Left renal pelvis (tissue), 4 donors: Measurements from ENCODE around the gene TCEA3. TPM values are rescaled to one million over a fixed set of nuclear protein-coding genes. Genes with fewer than 3 reads are reported as not detected.

Experiments
- DNase-seq, 4 donors: peaks; one replicate each; pipeline ENCODE4 v3.0.0-alpha.2; 2013; ENCODE audit warnings: low read depth in 4 of 4, low spot score in 3 of 4
- polyA plus RNA-seq, 4 donors: library from polyadenylated mRNA; unstranded; fragments of 120-200 nt; gene quantifications; one replicate each; pipeline ENCODE4 v1.2.1, GENCODE V29; 2013; ENCODE audit not compliant: insufficient read length in 4 of 4

Gene TCEA3
- polyA plus RNA-seq, 4 donors: 11.2 to 55.1 (median 38.5) TPM

DNA sequence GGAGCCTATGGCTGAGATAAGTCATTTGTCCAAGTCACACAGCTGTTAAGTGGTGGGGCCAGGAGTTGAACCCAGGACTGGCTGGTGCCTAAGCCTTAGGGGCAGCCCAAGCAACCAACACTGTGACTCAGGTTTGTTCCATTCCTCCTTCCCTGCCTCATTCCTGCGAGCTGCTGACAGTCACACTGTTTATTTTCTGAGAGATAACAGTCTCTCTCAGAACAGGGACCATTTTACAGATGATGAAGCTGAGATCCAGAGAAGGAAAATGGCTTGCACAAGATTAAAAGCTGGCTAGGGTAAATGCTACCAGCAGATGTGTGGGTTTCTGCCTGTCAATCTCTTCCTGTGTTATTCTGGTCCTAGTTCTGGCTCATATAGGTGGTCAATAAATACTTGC, 24.3 kb upstream of the TCEA3 start:
- DNase-seq: no peak

DNA sequence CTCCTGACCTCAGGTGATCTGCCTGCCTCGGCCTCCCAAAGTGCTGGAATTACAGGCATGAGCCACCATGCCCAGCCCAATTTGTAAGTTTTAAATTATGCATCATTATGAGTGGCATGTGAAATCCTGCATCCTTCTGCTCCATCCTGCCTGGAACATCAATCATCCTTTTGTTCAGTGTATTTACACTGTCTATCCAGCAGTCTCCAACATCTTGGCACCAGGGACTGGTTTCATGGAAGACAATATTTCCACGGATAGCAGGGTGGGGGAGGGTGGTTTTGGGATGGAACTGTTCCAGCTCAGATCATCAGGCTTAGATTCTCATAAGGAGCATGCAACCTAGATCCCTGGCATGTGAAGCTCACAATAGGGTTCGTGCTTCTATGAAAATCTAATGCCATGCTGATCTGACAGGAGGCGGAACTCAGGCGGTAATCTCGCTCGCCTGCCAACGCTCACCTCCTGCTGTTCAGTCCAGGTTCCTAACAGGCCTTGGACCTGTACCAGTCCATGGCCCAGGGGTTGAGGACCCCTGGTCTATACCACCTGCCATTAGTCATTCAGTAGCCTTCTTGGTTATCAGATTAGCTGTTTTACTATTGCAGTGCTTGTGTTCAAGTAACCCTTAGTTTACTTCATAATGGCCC, 22.2 kb upstream of the TCEA3 start:
- DNase-seq: no peak

DNA sequence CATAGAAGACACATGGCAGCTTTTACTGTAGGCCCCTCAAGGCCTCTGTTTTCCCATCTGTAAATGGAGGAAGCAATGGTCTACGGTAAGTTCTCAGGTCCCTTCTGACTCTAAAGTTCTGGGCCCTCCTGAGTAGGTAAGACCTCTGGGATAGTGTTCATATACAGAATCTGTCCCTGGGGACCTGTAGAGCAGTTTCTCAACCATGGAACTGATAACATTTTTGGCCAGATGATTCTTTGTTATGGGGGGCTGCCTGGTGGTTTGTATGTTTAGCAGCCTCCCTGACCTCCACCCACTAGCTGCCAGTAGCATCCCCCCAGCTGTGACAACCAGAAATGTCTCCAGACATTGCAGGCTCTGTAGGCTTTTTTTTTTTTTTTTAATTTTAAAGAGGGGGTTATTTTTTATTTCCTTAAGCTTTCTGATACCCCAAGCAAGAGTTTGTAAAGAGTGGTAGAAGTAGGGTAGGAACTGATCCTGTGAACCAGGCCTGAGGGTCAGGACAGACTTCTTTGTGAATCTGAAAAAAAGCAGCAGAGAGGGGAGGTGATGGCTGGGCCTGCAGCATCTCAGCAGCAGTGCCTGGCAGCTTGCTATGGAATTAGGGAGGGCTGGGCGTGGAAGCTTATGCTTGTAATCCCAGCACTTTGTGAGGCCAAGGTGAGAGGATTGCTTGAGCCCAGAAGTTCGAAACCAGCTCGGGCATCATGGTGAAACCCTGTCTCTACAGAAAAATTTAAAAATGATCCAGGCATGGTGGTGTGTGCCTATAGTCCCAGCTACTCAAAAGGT, 20.2 kb upstream of the TCEA3 start:
- no peak for DNase-seq

DNA sequence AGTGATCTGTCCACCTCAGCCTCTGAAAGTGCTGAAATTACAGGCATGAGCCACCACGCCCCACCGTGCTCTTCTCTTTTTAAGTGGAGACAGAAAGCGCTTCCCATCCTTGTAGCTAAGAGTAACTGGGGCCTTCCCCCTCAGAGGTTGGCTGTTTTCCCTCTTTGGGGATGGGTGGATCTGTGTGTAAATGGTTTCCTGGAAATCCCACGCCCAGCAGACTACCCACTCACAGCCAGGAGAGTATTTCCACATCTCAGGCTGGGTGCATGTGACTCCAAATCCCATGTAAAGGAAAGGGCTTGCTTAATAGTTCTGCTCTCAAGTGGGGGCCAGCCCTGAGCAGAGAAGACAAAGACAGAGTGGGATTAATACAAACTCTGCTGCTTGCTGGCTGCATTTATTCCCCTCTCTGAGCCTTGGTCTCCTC, 19.6 kb upstream of the TCEA3 start:
- no peak for DNase-seq

DNA sequence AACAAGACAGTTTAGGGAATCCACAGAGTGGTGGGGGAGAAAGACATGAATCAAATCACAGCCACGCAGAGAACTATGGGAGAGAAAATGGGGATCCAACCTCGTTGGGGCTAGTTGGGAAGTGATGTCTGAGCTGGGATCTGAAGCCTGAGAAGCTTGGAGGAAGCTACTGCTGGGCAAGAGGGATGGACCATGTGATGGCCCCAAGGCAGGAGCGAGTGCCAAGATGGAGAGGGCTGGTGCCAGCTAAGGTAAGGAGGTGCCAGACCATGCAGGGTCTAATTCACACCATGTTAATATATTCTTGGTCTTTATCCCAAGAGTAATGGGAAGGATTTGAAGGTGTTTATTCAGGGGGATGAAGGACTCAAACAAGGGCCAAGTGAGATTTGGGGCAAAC, 18.2 kb upstream of the TCEA3 start:
- DNase-seq: no peak

DNA sequence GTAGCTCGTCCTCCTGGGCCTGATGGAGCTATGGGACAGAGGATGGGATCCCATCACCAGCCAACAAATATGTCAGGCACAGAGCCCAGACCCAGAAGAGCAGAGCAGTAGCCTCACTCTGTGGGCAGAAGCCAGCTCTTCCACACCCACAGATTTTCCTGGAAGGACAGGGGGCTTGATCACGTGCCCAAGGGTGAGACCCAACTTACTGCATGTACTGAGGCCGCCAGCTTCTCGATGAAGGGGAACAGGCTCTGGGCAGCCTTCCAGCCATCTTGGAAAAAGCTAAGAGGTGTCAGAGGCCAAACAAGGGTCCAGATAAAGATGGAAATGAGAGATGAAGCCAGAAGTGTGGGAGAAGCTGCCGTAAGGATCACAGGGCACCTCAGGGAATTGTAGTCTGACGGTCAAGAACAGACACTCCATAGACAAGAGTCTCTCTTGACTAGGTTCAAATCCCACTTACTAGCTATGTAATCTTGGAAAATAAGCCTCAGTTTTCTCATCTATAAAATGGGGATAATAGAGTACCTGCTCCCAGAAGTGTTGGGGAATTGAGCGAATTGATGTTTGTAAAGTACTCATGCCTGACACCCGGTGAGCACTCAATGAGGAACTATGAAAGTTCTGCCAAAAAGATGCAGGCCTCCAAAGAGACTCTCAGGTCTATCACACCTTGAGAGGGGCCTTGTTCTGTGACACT, 17.0 kb upstream of the TCEA3 start:
- no peak for DNase-seq

DNA sequence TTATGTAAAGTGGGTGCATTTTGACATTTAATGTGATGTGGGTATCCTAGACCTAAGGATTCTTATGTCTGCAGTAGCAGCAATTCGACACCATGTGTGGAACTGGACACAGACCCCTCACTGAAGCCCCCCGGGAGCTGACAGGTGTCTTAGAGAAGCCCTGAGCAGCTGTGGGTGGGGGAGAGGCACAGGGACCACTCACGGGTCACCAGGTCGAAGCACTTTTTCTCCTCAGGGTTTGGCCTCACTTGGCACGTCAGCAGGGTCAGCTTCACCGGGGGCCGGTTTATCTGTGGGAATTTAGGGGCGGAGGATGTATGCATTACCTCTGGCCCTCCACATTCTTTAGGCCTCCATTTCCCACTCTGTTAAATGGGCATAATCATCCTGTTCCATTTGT, 14.0 kb upstream of the TCEA3 start:
- DNase-seq: no peak

DNA sequence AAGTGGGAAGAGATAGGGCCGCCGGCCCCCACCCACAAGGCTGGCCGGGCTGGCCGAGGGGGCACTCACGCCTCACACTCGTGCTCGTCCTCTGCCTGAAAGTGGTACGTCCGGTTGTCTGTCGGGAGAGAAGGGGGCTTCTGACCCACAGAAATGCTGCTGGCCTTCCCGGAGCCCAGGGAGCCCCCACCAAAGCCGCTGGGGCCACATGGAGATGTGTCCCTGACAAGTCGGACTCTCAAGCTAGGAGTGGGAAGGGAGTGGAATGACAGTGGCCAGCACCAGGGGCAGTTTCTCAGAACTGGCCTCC, 12.8 kb upstream of the TCEA3 start:
- no peak for DNase-seq

DNA sequence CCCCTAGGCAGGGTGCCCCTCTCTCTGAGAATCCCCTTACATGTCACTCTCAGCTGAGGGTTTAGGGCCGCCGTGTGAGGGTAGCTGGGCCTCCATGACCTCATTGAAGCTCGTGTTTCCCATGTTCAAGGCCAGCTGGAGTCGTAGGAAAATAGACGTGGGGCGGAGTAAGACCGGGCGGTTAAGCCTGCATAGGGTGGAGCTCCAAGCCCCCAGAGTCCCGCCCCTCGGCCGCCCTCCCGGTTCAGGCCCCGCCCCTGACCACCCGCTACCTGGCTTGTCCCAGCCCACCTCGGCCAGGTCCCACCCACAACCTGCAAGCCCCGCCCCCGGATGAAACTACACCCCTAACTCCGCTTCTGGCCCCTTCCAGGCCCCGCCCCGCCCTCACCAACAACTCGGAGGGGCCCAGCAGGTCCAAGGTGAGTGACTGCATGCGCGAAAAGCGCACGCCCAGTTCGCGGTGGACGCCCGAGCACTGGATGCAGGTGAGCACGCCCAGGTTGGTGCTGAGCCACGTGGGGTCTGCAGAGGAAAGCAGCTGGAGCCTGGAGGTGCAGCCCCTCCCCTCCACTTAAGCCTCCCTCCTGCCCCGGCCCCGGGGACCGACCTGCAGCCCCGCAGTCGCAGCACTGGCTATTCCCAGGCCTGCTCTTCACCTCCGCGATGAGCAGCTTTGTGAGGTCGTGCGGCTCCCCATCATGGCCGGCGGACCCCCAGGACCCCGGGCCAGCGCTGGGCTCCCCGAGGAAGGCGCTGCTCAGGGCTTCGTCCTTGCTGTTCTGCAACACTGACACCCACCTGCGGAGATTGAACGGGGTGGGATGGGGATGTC, 12.2 kb upstream of the TCEA3 start:
- DNase-seq: no peak

DNA sequence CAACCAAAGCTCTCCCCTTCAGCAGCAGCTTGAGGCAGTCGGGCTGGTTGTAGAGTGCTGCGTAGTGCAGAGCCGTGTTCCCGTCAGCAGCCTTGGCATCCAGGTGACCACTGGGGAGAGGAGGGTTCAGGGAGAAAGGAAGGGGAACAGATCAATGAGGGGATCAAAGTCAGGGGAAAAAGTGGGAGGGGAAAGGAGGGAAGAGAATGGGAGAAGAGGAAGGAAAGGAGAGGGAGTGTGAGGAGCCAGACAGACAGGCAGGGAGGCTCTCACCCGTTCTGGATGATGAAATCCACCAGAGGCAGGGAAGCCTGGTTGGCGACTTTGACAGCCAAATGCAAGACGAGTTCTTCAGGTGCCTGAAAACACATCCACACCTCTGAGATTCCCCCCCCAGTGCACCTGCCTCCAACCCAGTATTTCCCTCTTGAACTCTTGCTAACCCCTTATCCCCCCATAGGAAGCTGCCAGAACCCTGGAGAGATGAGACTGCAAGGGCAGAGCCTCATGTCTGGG, 9.8 kb upstream of the TCEA3 start:
- DNase-seq: no peak

DNA sequence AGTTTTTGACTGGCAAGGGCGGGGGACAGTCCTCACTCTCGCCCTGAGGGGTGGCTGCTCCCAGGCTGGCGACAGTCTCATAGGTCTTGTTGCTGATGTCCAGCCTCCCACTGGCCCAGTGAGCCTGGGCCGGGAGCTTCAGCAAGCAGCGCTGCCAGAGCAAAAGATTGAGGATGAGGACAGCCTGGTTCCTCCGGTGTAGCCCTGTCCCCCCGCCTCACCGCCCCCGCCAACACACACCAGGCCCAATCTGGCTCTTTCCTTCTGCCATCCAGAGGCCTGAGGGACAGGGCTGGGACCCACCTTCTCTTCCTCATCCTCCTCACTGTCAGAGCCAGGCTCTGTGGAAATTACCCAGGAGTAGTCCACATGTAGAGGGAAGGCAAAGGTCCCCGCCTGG, 8.6 kb upstream of the TCEA3 start:
- no peak for DNase-seq

DNA sequence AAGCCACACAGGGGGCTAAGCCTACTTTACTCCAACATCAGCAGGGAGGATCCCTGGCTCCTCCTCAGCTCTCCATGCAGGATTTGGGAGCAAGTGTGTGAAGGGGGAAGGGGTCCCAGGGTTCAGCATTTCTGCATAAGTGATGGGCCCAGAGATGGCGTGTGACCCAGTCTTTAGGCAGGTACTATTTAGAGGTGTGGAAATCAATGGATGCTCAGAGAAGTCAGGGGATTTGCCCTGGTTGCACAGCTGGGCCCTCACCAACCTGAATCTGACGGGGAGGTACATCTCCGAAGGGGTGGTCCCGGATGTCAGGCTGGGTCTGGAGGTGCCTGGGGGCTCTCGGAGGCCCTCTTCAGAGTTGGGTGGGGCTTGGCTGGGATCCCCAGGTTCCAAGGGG, 6.9 kb upstream of the TCEA3 start:
- no peak for DNase-seq

DNA sequence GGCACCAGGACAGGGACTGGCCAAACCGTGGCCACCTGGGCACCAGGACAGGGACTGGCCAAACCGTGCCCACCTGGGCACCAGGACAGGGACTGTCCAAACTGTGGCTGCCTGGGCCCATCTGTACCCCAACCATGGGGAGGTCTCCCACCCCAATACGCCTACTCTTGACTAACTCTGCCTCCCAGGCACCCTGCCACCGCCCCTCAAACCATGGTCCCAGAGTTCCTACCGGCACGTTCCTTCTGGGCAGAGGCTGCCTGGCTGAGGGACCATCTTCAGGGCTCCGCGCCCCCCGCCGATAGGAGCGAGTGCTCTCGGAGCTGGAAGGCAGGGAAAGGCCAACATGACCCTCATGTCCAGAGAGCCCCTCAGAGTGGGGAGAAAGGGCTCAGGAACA, 6.3 kb upstream of the TCEA3 start:
- DNase-seq: no peak

DNA sequence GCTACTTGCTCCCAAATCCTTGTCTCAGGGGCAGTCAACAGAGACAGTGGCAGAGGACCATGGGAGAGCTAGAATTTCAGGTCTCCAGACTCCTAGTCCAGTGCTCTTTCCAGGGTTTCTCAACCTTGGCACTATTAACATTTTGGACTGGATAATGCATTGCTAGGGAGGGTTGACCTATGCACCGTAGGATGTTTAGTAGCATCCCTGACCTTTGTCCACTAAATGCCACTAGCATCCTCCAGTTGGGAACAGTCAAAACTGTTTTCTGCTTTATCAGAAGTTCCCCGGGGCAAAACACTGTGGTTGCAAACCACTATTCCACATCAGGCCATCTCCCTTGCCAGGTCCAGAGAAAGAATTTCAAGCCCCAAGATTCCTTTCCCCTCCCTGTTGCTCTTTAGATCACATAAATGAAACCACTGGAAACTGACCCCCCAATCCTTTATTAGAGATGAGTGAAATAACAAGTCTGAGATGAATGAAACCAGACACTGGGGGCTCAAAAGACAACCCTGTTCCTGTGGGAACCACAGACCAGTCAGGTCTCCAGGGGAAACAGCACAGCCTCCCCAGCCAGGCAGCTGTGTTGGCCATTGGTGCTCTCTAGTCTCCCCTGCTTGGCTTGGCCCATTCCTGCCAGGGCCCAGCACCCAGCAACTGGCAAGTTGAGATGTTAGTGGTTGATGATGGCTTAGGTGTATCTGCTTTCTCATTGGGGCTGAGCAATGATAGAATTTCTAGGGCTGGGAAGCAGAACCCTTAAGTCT, 3.8 kb upstream of the TCEA3 start:
- no peak for DNase-seq

DNA sequence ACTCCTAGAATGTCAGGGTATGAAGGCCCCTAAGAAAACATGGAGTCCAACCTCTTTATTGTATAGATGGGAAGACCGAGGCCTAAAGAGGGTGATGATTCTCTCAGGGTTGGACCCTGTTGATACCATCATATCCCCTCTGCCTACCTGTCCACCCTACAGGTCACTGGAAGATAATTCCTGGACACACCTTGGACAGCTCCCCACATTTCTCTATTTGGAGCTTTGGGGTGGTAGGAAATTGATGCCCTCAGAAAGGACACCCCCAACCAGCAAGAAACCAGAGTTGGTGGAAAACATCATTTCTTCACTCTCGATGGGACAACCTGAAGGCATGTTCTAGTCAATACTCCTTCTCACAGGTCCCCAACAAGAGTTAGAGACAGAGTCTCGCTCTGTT, 3.0 kb upstream of the TCEA3 start:
- DNase-seq: no peak

DNA sequence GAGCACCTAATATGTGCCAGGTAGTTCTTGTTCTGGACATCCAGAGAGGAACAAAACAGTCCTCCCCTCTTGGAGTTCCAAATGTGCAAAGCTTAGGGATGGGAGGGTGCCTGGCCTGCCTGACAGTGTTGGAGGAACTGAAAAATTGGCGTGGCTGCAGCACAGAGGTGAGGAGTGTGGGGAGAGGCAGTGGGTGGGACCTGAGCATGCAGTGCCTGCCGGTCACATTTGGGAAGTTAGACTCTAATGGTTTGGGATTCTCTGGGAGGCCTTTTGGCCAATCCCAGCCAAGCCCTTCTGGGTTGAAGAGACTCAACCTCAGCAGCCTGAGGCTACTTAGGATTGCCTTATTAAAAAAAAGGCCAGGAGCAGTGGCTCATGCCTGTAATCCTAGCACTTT, 2.3 kb upstream of the TCEA3 start:
- no peak for DNase-seq

DNA sequence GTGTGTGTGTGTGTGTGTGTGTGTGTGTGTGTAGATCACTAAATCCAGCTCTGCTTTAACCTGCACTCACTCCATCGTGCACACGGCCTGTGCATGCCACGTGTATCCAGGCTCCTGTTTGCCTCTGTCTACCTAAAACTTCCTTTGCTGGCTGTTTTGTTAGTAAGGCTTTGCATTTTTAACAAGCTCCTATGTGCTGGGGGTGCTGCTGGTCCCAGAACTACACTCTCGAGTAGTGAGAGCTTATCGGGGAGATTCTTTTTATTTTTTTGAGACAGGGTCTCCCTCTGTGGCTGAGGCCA, 596 bp upstream of the TCEA3 start:
- DNase-seq: no peak

DNA sequence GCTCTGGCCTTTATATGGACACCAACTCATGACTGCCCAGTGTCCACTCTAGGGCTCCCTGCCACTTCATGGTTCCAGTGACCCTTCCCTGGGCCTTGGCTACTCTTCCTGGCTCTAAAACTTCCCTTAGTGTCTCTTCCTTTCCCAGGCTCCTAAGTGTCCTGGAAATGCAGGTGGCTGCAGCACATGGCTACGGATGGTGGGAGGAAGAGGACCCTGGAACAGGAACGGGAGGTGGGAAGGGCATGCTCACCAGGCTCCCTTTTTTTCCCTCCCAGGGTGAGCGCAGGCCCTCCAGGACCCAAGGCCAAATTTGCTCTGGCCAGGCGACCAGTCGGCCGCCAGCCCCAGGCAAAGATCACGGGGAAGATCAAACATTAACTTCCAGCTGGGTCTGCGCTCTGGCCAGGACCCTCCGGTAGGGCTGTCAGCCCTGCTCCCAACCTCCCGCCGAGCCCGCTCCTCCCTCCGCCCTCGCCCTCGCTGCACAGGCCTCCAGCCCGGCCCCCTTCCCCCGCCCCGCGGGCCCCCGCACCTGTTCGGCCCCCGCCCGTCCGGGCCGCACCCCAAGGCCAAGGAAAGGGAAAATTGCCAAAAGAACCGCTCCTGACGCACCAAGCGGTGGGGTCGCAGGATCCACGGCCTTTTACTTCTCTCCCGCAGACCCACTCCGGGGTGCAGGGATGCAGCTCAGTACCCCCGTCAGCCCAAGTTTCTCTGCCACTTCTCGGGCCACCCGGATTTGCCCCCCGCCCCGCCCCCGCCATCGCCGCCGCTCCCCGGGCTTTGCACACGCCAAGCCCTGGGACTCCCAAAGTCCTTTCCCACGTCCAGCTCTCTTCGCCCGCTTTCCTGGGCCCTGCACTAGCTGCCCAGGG, 894 bp downstream of the TCEA3 start:
- DNase-seq: peak in 1 of 4 donors; percentile 32

DNA sequence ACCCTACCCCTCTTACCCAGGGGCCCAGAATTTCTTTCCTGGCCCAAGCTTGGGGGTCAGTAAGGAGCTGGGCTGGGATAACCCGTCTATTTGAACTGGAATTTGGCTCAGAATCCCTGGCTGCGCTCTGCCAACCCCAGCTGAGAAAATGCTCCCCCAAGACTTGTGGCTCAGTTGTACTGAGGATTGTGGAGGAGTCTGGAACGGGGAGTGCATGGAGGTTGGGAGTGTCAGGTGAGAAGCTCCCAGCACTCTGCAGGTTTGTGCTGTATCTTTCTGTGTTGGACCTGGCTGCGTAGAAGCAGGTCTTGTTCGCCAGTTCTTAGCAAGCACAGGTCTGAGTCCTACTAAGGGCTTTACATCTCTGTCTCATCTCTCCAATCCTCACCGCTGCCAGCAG, 1.6 kb downstream of the TCEA3 start:
- DNase-seq: no peak
